ENCODE measurements around the gene LAMTOR2.

LAMTOR2 gene

GRCh38 chr1:156108057-156108456 is 53.5 kb downstream of the LAMTOR2 start:
- H2AFZ ChIP-seq (ENCODE audit: low read length): no peak overlapping the region
- TF ChIP-seq, protein P1, sequence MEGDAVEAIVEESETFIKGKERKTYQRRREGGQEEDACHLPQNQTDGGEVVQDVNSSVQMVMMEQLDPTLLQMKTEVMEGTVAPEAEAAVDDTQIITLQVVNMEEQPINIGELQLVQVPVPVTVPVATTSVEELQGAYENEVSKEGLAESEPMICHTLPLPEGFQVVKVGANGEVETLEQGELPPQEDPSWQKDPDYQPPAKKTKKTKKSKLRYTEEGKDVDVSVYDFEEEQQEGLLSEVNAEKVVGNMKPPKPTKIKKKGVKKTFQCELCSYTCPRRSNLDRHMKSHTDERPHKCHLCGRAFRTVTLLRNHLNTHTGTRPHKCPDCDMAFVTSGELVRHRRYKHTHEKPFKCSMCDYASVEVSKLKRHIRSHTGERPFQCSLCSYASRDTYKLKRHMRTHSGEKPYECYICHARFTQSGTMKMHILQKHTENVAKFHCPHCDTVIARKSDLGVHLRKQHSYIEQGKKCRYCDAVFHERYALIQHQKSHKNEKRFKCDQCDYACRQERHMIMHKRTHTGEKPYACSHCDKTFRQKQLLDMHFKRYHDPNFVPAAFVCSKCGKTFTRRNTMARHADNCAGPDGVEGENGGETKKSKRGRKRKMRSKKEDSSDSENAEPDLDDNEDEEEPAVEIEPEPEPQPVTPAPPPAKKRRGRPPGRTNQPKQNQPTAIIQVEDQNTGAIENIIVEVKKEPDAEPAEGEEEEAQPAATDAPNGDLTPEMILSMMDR (conservative IDR thresholded peaks at IDR 0.05; ENCODE audit: low read length): no peak
- no peak for TF ChIP-seq EZH2phosphoT487 (IDR thresholded peaks at IDR 0.05; ENCODE audit: borderline replicate concordance)
- no peaks in the 10 kb centered on the region for H3F3A ChIP-seq (ENCODE audit: low read depth)
- H3K4me1 ChIP-seq (ENCODE audit: insufficient read depth, low read length, poor library complexity, severe bottlenecking): peaks cover 9% of the 10 kb centered on the region
- no peak overlapping the region for H3K4me3 ChIP-seq (ENCODE audit: low read length, poor library complexity, severe bottlenecking)
- no peaks in the 10 kb centered on the region for H3K9me3 ChIP-seq (ENCODE audit: insufficient read depth, low read depth, low read length)
- H4K20me1 ChIP-seq (ENCODE audit: insufficient read depth, low read length, poor library complexity, severe bottlenecking): no peaks in the 10 kb centered on the region
- H3K27me3 ChIP-seq (ENCODE audit: insufficient read depth, low read length, poor library complexity, severe bottlenecking): no peaks in the 10 kb centered on the region
- H3K9me2 ChIP-seq (replicated peaks; ENCODE audit: low read depth, low read length): no peaks in the 10 kb centered on the region
- no peak overlapping the region for H3K4me2 ChIP-seq (ENCODE audit: low read depth, low read length, poor library complexity, severe bottlenecking)
- no peaks in the 10 kb centered on the region for H3K36me3 ChIP-seq (ENCODE audit: insufficient read depth, low read length)
- H3K79me2 ChIP-seq (ENCODE audit: insufficient read depth, low read length): no peaks in the 10 kb centered on the region
- no peak overlapping the region for H3K9ac ChIP-seq (ENCODE audit: low read depth, low read length, poor library complexity, severe bottlenecking)

Measured in Loucy (cell line).